SU-DHL-6 (cell line): ENCODE measurements around the gene ACTN1.

Experiments used
- EZH2phosphoT487 ChIP-seq: fragments of 200-600 bp; sonication (generic), shearing (Covaris generic); conservative IDR thresholded peaks from 2 replicates; pipeline ENCODE4 v1.6.1; 2018; ENCODE audit warnings: mild to moderate bottlenecking, antibody characterized with exemption, low read length, moderate library complexity, mixed read lengths
- TF ChIP-seq, protein P1 (sequence below): fragments of 200-600 bp; sonication (generic); IDR thresholded peaks from one replicate; pipeline ENCODE4 v1.5.1; 2017; ENCODE audit warnings: antibody characterized with exemption, mild to moderate bottlenecking, low read length, moderate library complexity; ENCODE audit not compliant: insufficient read depth, poor library complexity, severe bottlenecking

DNA sequence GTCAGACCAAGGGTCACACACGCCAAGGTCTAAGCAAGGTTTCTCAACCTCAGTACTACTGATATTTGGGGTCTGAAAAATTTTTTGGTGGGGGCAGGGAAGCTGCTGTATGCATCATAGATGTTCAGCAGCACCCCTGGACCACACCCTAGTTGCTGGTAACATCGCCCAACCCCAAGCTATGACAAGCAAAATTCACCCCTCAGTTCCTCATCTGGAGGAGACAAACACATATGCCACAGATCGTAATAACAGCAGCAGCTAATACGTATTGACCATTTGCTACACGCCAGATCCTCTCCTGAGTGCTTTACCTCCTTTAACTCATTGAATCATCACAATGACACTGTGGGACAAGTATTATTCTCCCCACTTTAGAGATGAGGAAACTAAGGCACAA is 46.4 kb downstream of the ACTN1 start:
- TF ChIP-seq, protein P1, sequence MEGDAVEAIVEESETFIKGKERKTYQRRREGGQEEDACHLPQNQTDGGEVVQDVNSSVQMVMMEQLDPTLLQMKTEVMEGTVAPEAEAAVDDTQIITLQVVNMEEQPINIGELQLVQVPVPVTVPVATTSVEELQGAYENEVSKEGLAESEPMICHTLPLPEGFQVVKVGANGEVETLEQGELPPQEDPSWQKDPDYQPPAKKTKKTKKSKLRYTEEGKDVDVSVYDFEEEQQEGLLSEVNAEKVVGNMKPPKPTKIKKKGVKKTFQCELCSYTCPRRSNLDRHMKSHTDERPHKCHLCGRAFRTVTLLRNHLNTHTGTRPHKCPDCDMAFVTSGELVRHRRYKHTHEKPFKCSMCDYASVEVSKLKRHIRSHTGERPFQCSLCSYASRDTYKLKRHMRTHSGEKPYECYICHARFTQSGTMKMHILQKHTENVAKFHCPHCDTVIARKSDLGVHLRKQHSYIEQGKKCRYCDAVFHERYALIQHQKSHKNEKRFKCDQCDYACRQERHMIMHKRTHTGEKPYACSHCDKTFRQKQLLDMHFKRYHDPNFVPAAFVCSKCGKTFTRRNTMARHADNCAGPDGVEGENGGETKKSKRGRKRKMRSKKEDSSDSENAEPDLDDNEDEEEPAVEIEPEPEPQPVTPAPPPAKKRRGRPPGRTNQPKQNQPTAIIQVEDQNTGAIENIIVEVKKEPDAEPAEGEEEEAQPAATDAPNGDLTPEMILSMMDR: no peak
- no peak for TF ChIP-seq EZH2phosphoT487
